DOHH2 (cell line): ENCODE results near the gene SERINC5.
"Not testable (repeated sequence)": the region's sequence is repeated elsewhere in the genome, so short reads cannot be mapped to it uniquely, and the experiment has no call there.

Source experiments
- H3F3A ChIP-seq: fragments of 200-600 bp; sonication (generic), shearing (Covaris generic); 2 replicates; pipeline ENCODE4 v1.6.0; 2016; ENCODE audit warnings: antibody characterized with exemption, mild to moderate bottlenecking; ENCODE audit not compliant: control insufficient read depth, insufficient read depth
- H3K27ac ChIP-seq: fragments of 200-600 bp; sonication (generic); 2 replicates; pipeline ENCODE4 v1.5.1; 2014; ENCODE audit warnings: low read depth, mild to moderate bottlenecking, low read length, moderate library complexity
- H3K27me3 ChIP-seq: fragments of 200-600 bp; sonication (generic); 2 replicates; pipeline ENCODE4 v1.6.1; 2014; ENCODE audit warnings: mild to moderate bottlenecking, low read length, mixed read lengths; ENCODE audit not compliant: control insufficient read depth
- H3K36me3 ChIP-seq: fragments of 200-600 bp; sonication (generic); 2 replicates; pipeline ENCODE4 v1.6.1; 2014; ENCODE audit warnings: mild to moderate bottlenecking, low read length, moderate library complexity, mixed read lengths; ENCODE audit not compliant: control insufficient read depth
- H3K4me1 ChIP-seq: fragments of 200-600 bp; sonication (generic); 2 replicates; pipeline ENCODE4 v1.6.1; 2014; ENCODE audit warnings: mild to moderate bottlenecking, low read length, mixed read lengths; ENCODE audit not compliant: control insufficient read depth
- H3K4me2 ChIP-seq: fragments of 200-600 bp; sonication (generic); 2 replicates; pipeline ENCODE4 v1.6.0; 2014; ENCODE audit warnings: mild to moderate bottlenecking, low read length, moderate library complexity
- H3K4me3 ChIP-seq: fragments of 200-600 bp; sonication (generic); 2 replicates; pipeline ENCODE4 v1.5.1; 2014; ENCODE audit warnings: mild to moderate bottlenecking, low read length, mixed read lengths
- H3K79me2 ChIP-seq: fragments of 200-600 bp; sonication (generic); 2 replicates; pipeline ENCODE4 v1.6.1; 2014; ENCODE audit warnings: mild to moderate bottlenecking, low read length, mixed read lengths; ENCODE audit not compliant: control insufficient read depth
- H3K9me2 ChIP-seq: fragments of 200-600 bp; sonication (generic); replicated peaks from 2 replicates; pipeline ENCODE4 v1.6.1; 2014; ENCODE audit warnings: mild to moderate bottlenecking, low read length, mixed read lengths; ENCODE audit not compliant: control insufficient read depth
- H3K9me3 ChIP-seq: fragments of 200-600 bp; sonication (generic); 2 replicates; pipeline ENCODE4 v1.6.1; 2014; ENCODE audit warnings: antibody characterized with exemption, low read length, mixed read lengths; ENCODE audit not compliant: control insufficient read depth, insufficient read depth
- H4K20me1 ChIP-seq: fragments of 200-600 bp; sonication (generic); 2 replicates; pipeline ENCODE4 v1.6.0; 2014; ENCODE audit warnings: low read depth, mild to moderate bottlenecking, antibody characterized with exemption, low read length, moderate library complexity; ENCODE audit not compliant: control insufficient read depth, insufficient read depth
- EZH2phosphoT487 ChIP-seq: fragments of 200-600 bp; sonication (generic); IDR thresholded peaks from 2 replicates; pipeline ENCODE4 v1.6.1; 2017; ENCODE audit warnings: borderline replicate concordance, mild to moderate bottlenecking, antibody characterized with exemption, low read length, moderate library complexity, mixed read lengths
- TF ChIP-seq, protein P1 (sequence below): fragments of 200-600 bp; sonication (generic); IDR thresholded peaks from one replicate; pipeline ENCODE4 v1.5.1; 2014; ENCODE audit warnings: antibody characterized with exemption, mild to moderate bottlenecking, low read depth, low read length; ENCODE audit not compliant: poor library complexity, severe bottlenecking

The SERINC5 gene

DNA sequence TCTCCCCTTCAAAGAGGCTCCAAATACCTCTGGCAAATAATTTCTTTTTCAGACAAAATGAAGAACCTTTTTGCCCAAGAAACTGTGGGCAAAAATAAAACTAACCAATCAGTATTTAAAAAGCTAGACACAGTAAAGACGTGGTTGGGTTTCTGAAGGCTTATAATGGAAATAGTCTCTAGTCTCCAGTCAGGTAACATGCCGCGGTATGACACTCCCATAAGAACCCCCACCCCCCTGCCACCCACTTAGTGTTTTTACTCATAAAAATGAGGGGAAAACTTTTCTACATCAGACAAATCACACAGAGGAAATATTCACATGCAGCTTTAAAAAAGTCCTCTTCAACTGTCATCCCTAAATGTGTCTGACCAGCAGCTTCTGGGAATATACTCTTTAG is 115.4 kb downstream of the SERINC5 start:
- Histone ChIP-seq H3K36me3 (no peaks in the 10 kb centered on the region), H3K27me3 (no peaks in the 10 kb centered on the region), H3F3A (no peaks in the 10 kb centered on the region), H3K4me2 (no peak overlapping the region), H3K4me3 (no peak overlapping the region), H3K4me1 (peaks cover 22% of the 10 kb centered on the region), H3K9me2 (no peaks in the 10 kb centered on the region), H3K79me2 (no peaks in the 10 kb centered on the region), H3K27ac (no peak overlapping the region), H4K20me1 (no peaks in the 10 kb centered on the region), H3K9me3 (no peaks in the 10 kb centered on the region)
- TF ChIP-seq, protein P1, sequence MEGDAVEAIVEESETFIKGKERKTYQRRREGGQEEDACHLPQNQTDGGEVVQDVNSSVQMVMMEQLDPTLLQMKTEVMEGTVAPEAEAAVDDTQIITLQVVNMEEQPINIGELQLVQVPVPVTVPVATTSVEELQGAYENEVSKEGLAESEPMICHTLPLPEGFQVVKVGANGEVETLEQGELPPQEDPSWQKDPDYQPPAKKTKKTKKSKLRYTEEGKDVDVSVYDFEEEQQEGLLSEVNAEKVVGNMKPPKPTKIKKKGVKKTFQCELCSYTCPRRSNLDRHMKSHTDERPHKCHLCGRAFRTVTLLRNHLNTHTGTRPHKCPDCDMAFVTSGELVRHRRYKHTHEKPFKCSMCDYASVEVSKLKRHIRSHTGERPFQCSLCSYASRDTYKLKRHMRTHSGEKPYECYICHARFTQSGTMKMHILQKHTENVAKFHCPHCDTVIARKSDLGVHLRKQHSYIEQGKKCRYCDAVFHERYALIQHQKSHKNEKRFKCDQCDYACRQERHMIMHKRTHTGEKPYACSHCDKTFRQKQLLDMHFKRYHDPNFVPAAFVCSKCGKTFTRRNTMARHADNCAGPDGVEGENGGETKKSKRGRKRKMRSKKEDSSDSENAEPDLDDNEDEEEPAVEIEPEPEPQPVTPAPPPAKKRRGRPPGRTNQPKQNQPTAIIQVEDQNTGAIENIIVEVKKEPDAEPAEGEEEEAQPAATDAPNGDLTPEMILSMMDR: no peak
- no peak for TF ChIP-seq EZH2phosphoT487

DNA sequence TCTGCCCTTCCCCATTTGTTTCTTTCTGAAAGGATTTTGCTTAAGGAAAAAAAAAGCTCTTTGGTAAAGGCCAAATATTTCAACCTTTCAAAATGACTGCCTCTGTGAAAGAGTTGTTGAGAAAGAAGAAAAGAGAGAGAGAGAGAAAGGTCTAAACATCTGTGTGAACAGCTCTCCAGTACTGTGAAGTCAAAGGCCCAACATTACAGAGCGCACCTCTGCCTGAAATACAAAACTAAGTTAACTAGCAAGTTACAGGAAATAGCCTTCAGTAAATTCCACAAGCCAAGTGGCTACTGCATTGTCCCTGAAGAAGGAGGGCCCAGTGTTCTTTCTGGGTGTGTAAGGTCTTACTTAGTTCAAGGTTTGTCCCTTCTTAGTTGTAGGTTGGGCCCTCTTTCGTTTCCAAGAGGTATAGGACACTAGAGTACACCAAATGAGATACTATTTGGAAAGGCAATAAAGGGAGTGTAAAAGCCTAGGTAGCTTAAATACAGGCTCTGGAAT is 116.3 kb downstream of the SERINC5 start:
- H3K4me1 ChIP-seq: peaks cover 26% of the 10 kb centered on the region
- no peak overlapping the region for H3K27ac ChIP-seq

DNA sequence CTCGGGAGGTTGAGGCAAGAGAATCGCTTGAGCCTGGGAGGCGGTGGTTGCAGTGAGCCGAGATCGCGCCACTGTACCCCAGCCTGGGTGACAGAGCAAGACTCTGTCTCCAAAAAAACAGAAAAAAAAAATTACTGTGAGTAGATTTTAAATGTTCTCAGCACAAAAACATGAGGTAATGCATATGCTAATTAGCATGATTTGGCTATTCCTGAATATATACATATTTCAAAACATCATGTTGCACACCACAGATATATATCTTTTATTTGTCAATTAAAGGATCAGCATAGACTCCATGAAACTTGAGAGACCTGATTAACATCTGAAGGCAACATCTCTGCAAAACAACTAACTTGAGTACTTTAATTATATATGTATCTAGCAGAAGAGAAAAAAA is 117.4 kb downstream of the SERINC5 start:
- TF ChIP-seq EZH2phosphoT487: no peak
- TF ChIP-seq, protein P1: no peak
- H3K4me1 ChIP-seq: peaks cover 26% of the 10 kb centered on the region
- H3K27ac ChIP-seq: no peak overlapping the region

More for the DNA sequence above, 116.3 kb downstream of the SERINC5 start:
- Histone ChIP-seq H3K9me2 (no peaks in the 10 kb centered on the region), H3K4me2 (no peak overlapping the region), H3K27me3 (no peaks in the 10 kb centered on the region), H4K20me1 (no peaks in the 10 kb centered on the region), H3K4me3 (no peak overlapping the region), H3K9me3 (no peaks in the 10 kb centered on the region), H3K36me3 (no peaks in the 10 kb centered on the region), H3K79me2 (no peaks in the 10 kb centered on the region), H3F3A (no peaks in the 10 kb centered on the region)
- TF ChIP-seq EZH2phosphoT487: no peak
- TF ChIP-seq, protein P1: no peak

DNA sequence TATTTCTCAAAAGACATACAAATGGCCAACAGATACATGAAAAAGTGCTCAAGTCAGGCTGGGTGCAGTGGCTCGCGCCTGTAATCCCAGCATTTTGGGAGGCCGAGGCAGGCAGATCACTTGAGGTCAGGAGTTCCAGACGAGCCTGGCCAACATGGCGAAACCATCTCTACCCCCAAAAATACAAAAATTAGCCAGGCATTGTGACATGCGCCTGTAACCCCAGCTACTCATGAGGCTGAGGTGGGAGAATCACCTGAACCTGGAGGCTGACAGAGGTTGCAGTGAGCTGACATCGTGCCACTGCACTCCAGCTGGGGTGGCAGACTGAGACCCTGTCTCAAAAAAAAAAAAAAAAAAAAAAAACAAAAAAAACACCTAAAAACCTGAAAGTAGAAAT is 119.0 kb downstream of the SERINC5 start:
- not testable (repeated sequence) for H4K20me1 ChIP-seq, H3K4me3 ChIP-seq, H3K9me2 ChIP-seq, H3K9me3 ChIP-seq, H3K79me2 ChIP-seq, H3F3A ChIP-seq, H3K36me3 ChIP-seq, H3K27me3 ChIP-seq
- Histone ChIP-seq H3K4me2 (peak overlapping the region; percentile 48; the same call in 1 of the 2 replicates), H3K4me1 (peaks cover 19% of the 10 kb centered on the region), H3K27ac (peak overlapping the region; percentile 45)

More for the DNA sequence above, 117.4 kb downstream of the SERINC5 start:
- Histone ChIP-seq H3K9me2 (no peaks in the 10 kb centered on the region), H3K9me3 (no peaks in the 10 kb centered on the region), H3F3A (no peaks in the 10 kb centered on the region), H3K36me3 (no peaks in the 10 kb centered on the region), H3K4me3 (no peak overlapping the region), H3K79me2 (no peaks in the 10 kb centered on the region), H4K20me1 (no peaks in the 10 kb centered on the region), H3K27me3 (no peaks in the 10 kb centered on the region), H3K4me2 (no peak overlapping the region)
